ENCODE data around the gene PPP1R8.
"Not testable (repeated sequence)": the region's sequence is repeated elsewhere in the genome, so short reads cannot be mapped to it uniquely, and the experiment has no call there.

The PPP1R8 gene

GRCh38 chr1:27862671-27863537, 32.3 kb downstream of the PPP1R8 start:
- no peaks in the 10 kb centered on the region for H3K9me3 ChIP-seq (ENCODE audit: insufficient read depth, low read depth, low read length)
- H3K36me3 ChIP-seq (ENCODE audit: insufficient read depth, low read length): no peaks in the 10 kb centered on the region
- no peak overlapping the region for H3K9ac ChIP-seq (ENCODE audit: low read depth, low read length)
- 91% methylated on average over 9 of the region's 9 CpGs for WGBS
- peaks cover 10% of the 10 kb centered on the region; the same call in 1 of the 2 replicates for H3K4me1 ChIP-seq (ENCODE audit: insufficient read depth, low read length)
- H3K27me3 ChIP-seq (ENCODE audit: insufficient read depth, low read length): no peaks in the 10 kb centered on the region
- H3K27ac ChIP-seq (ENCODE audit: low read depth, low read length): no peak overlapping the region
- H3K4me3 ChIP-seq (ENCODE audit: low read length): no peak overlapping the region

GRCh38 chr1:27863538-27863915, 32.9 kb downstream of the PPP1R8 start:
- no peaks in the 10 kb centered on the region for H3K27me3 ChIP-seq (ENCODE audit: insufficient read depth, low read length)
- H3K9ac ChIP-seq (ENCODE audit: low read depth, low read length): no peak overlapping the region
- no CpG with 5 or more reads among the region's 1 CpG for WGBS
- H3K4me3 ChIP-seq (ENCODE audit: low read length): no peak overlapping the region
- no peaks in the 10 kb centered on the region for H3K36me3 ChIP-seq (ENCODE audit: insufficient read depth, low read length)
- peaks cover 7% of the 10 kb centered on the region; the same call in 1 of the 2 replicates for H3K4me1 ChIP-seq (ENCODE audit: insufficient read depth, low read length)
- no peak overlapping the region for H3K27ac ChIP-seq (ENCODE audit: low read depth, low read length)
- no peaks in the 10 kb centered on the region for H3K9me3 ChIP-seq (ENCODE audit: insufficient read depth, low read depth, low read length)

DNA sequence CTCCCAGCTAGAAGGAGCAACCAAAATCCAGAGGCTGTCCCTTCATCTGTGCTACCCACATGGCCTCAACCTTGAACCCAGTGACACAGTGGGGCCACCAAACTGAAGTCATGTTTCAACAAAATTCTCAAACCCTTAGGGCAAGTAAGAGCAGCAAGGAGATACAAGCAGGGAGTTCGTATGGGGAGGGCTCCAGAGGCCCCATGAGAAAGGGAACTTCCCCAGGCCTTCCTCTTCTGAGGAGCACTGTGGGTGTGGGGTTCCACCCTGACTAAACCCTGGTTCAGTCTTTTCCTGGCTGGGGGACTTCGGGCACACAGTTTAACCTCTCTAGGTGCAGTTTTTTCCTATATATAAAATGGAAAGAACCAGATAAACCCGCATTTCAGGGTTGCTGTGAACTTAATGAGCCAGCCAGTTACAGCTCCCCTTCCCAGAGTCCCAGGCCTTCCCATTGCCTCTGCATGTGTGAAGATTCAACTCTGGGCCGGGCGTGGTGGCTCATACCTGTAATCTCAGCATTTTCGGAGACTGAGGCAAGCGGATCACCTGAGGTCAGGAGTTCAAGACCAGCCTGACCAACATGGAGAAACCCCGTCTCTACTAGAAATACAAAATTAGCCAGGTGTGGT, 33.8 kb downstream of the PPP1R8 start:
- Histone ChIP-seq H3K4me3 (ENCODE audit: low read length) (no peak overlapping the region), H3K9me3 (ENCODE audit: insufficient read depth, low read depth, low read length) (no peaks in the 10 kb centered on the region), H3K27ac (ENCODE audit: low read depth, low read length) (no peak overlapping the region), H3K36me3 (ENCODE audit: insufficient read depth, low read length) (no peaks in the 10 kb centered on the region), H3K4me1 (ENCODE audit: insufficient read depth, low read length) (no peaks in the 10 kb centered on the region), H3K9ac (ENCODE audit: low read depth, low read length) (no peak overlapping the region), H3K27me3 (ENCODE audit: insufficient read depth, low read length) (no peaks in the 10 kb centered on the region)
- 94% methylated on average over 7 of the region's 8 CpGs for WGBS

GRCh38 chr1:27865821-27866220, 35.2 kb downstream of the PPP1R8 start:
- Histone ChIP-seq H3K27ac (ENCODE audit: low read depth, low read length) (no peak overlapping the region), H3K9ac (ENCODE audit: low read depth, low read length) (no peak overlapping the region), H3K36me3 (ENCODE audit: insufficient read depth, low read length) (no peaks in the 10 kb centered on the region), H3K27me3 (ENCODE audit: insufficient read depth, low read length) (no peaks in the 10 kb centered on the region), H3K9me3 (ENCODE audit: insufficient read depth, low read depth, low read length) (no peaks in the 10 kb centered on the region), H3K4me1 (ENCODE audit: insufficient read depth, low read length) (no peaks in the 10 kb centered on the region), H3K4me3 (ENCODE audit: low read length) (no peak overlapping the region)
- WGBS: 96% methylated on average over 10 of the region's 10 CpGs

- H3K9me3 ChIP-seq (ENCODE audit: insufficient read depth, low read depth, low read length): no peaks in the 10 kb centered on the region
- H3K9ac ChIP-seq (ENCODE audit: low read depth, low read length): no peak overlapping the region
- H3K36me3 ChIP-seq (ENCODE audit: insufficient read depth, low read length): no peaks in the 10 kb centered on the region
- peaks cover 10% of the 10 kb centered on the region for H3K27me3 ChIP-seq (ENCODE audit: insufficient read depth, low read length)
- WGBS: 92% methylated on average over 11 of the region's 11 CpGs
- no peak overlapping the region for H3K27ac ChIP-seq (ENCODE audit: low read depth, low read length)
- H3K4me1 ChIP-seq (ENCODE audit: insufficient read depth, low read length): no peaks in the 10 kb centered on the region
- H3K4me3 ChIP-seq (ENCODE audit: low read length): no peak overlapping the region
Observed at GRCh38 chr1:27868556-27868931, 38.0 kb downstream of the PPP1R8 start.

DNA sequence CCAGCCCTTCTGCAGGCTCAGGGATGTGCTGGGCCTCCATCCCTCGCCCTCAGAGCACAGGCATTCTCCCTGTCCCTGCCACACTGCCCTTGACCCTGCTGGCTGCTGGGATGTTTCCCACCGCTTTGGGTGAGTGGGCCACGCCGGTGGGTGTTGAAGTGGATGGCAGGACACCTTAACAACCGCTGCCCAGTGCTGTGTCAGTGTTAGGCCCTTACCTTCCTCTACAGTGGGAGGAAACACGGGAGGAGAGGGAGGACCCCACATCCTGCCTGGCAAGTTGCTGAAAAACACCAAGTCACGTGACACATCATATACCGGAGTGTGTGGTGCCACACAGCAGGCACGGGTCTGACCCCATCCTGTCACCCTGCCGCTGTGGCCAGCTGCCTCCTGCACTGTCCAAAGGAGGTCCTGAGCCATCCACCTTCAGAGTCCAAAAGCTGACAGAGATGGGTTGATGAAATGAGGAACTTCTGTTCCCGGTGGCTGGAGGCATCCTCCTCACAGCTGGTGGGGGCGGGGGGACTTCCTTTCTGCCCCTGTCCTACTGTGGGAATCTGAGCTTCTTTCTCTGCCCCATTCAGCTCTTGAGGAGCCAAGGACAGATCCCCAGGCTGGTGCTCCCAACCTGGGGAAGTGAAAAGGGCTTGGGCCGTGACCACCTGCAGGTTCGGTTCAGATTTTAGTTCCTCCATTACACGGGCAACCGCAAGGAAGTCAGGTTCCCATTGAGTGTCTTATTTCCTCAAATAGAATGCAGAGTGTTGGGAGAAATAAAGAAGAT, 38.5 kb downstream of the PPP1R8 start:
- H3K27me3 ChIP-seq (ENCODE audit: insufficient read depth, low read length): peaks cover 12% of the 10 kb centered on the region
- no peak overlapping the region for H3K27ac ChIP-seq (ENCODE audit: low read depth, low read length)
- no peak overlapping the region for H3K4me3 ChIP-seq (ENCODE audit: low read length)
- no peaks in the 10 kb centered on the region for H3K36me3 ChIP-seq (ENCODE audit: insufficient read depth, low read length)
- 83% methylated on average over 16 of the region's 16 CpGs for WGBS
- H3K9ac ChIP-seq (ENCODE audit: low read depth, low read length): no peak overlapping the region
- H3K4me1 ChIP-seq (ENCODE audit: insufficient read depth, low read length): no peaks in the 10 kb centered on the region
- no peaks in the 10 kb centered on the region for H3K9me3 ChIP-seq (ENCODE audit: insufficient read depth, low read depth, low read length)

DNA sequence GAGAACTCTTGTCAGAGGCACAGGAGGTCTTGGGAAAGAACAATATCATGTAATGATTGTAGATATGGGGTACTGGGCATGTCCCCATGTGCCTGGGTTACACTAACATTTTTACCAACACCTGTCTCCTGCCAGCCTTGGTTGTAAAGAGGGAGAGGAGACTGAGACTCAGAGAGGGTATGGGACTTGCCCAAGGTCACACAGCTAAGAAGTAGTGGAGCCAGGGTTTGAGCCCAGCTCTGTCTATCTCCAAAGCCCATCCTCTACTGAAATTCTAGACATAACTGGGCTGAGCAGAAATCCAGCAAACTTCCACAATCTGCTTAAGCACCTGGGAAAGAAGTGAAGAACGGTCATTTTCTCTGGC, 39.1 kb downstream of the PPP1R8 start:
- peaks cover 12% of the 10 kb centered on the region for H3K27me3 ChIP-seq (ENCODE audit: insufficient read depth, low read length)
- 97% methylated on average over 1 of the region's 1 CpG for WGBS
- H3K9ac ChIP-seq (ENCODE audit: low read depth, low read length): no peak overlapping the region
- no peak overlapping the region for H3K27ac ChIP-seq (ENCODE audit: low read depth, low read length)
- H3K4me3 ChIP-seq (ENCODE audit: low read length): no peak overlapping the region
- no peaks in the 10 kb centered on the region for H3K9me3 ChIP-seq (ENCODE audit: insufficient read depth, low read depth, low read length)
- no peaks in the 10 kb centered on the region for H3K4me1 ChIP-seq (ENCODE audit: insufficient read depth, low read length)
- no peaks in the 10 kb centered on the region for H3K36me3 ChIP-seq (ENCODE audit: insufficient read depth, low read length)

- H3K36me3 ChIP-seq (ENCODE audit: insufficient read depth, low read length); H3K4me1 ChIP-seq (ENCODE audit: insufficient read depth, low read length); H3K4me3 ChIP-seq (ENCODE audit: low read length); H3K9ac ChIP-seq (ENCODE audit: low read depth, low read length); H3K9me3 ChIP-seq (ENCODE audit: insufficient read depth, low read depth, low read length); H3K27ac ChIP-seq (ENCODE audit: low read depth, low read length): not testable (repeated sequence)
- 94% methylated on average over 7 of the region's 7 CpGs for WGBS
- H3K27me3 ChIP-seq (ENCODE audit: insufficient read depth, low read length): peaks cover 12% of the 10 kb centered on the region
Observed at GRCh38 chr1:27871076-27871475, 40.5 kb downstream of the PPP1R8 start.

- Histone ChIP-seq H3K27me3 (ENCODE audit: insufficient read depth, low read length) (peaks cover 12% of the 10 kb centered on the region), H3K9ac (ENCODE audit: low read depth, low read length) (peak within 1 kb of the TSS; percentile 62; the same call in 1 of the 2 replicates), H3K36me3 (ENCODE audit: insufficient read depth, low read length) (no peaks in the 10 kb centered on the region), H3K9me3 (ENCODE audit: insufficient read depth, low read depth, low read length) (no peaks in the 10 kb centered on the region), H3K4me3 (ENCODE audit: low read length) (peak within 1 kb of the TSS; percentile 72), H3K27ac (ENCODE audit: low read depth, low read length) (no peak within 1 kb of the TSS), H3K4me1 (ENCODE audit: insufficient read depth, low read length) (no peaks in the 10 kb centered on the region)
- WGBS: 10% methylated on average over 49 of the region's 53 CpGs
Observed at GRCh38 chr1:27872059-27872801, 41.6 kb downstream of the PPP1R8 start, which contains the start of gene THEMIS2. Gene THEMIS2, plus strand, starts transcription at chr1:27872544. Its CDS starts 28 bp downstream, at chr1:27872572.

DNA sequence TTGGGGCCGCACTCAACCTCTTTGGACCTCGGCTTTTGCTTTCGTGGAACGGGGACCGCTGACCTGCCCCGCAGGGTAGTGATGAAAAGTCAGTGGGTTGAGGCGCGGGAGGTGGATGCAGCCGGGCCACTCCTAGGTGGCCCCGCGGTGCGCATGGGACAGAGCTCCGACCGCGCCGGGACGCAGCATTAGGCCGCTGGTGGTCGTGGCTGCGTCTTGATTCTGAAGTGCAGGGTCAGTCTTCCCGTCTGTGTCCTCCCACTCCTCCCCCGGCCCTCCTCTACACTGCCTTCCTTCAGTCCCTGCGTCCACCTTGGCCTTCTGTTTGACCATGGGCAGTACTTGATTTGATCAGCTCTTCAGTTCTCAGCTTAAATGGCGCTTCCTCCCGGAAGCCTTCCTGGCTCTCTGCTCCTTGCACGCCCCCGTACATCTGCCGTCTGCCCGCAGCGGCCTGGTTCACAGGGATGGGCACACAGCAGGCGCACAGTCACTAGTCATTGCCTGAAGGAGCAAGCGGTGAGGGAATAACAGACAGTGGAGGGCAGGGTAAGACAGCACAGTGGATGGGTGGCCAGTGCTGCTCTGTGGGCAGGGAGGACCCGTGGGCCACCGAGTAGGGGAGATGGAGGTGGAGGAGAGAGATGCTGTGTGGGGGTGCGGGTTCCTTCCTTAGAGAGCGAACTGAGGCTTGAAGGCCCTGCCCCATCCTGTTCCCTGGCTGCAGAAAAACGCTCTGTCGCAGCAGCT, 42.4 kb downstream of the PPP1R8 start:
- WGBS: 15% methylated on average over 38 of the region's 38 CpGs
- H3K4me1 ChIP-seq (ENCODE audit: insufficient read depth, low read length): no peaks in the 10 kb centered on the region
- H3K27me3 ChIP-seq (ENCODE audit: insufficient read depth, low read length): peaks cover 12% of the 10 kb centered on the region
- no peaks in the 10 kb centered on the region for H3K9me3 ChIP-seq (ENCODE audit: insufficient read depth, low read depth, low read length)
- no peaks in the 10 kb centered on the region for H3K36me3 ChIP-seq (ENCODE audit: insufficient read depth, low read length)
- peak overlapping the region; percentile 62; the same call in 1 of the 2 replicates for H3K9ac ChIP-seq (ENCODE audit: low read depth, low read length)
- no peak overlapping the region for H3K27ac ChIP-seq (ENCODE audit: low read depth, low read length)
- peak overlapping the region; percentile 72 for H3K4me3 ChIP-seq (ENCODE audit: low read length)
